Ammon's horn (tissue), 1 donor: ENCODE results near the gene OR2A7.
"Not testable (repeated sequence)": the region's sequence is repeated elsewhere in the genome, so short reads cannot be mapped to it uniquely, and the experiment has no call there.

Experiments used
- DNase-seq: peaks from one replicate; pipeline ENCODE4 v3.0.0-alpha.2; 2016; ENCODE audit warnings: low spot score

The OR2A7 gene

DNA sequence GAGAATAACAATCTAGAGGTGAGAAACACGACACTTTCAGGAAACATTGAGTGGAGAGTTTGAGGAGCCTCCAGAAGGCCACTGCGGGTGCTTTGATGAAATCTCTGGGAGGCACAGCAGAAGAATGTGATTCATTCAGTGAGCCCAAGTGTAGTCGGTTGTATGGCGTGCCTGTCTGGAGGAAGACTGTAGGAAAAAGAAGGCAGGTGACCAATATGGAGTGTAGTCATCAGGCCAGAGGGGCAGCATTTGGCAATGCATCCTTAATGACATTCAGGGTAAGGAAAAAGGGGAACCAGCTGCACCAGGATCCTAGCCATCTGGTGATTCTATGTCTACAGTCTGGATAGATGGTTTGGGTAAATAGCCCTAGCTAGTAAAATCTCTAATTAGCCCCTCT, 12.3 kb downstream of the OR2A7 start:
- DNase-seq = not testable (repeated sequence)

GRCh38 chr7:144247674-144248330, 16.8 kb downstream of the OR2A7 start:
- not testable (repeated sequence) for DNase-seq

- not testable (repeated sequence) for DNase-seq
These were observed 17.6 kb downstream of the OR2A7 start for GRCh38 chr7:144246967-144247366.

DNA sequence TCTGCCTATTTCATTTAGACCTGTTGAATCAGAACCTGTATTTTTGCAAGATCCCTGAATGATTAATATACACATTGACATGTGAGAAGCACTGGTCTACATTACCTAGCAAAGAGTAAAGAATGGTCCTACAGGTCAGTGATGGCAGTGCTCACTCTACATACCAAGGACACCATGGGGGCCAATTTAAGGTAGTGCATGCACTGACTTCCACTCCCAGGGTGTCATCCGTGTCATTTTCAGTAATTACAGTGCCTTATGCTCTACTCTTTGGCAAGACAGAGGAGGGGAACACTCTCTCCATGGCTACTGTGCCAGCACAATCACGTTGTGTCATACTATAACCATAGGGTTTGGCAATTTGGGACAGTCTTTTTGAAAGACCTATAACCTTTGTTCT, 19.2 kb downstream of the OR2A7 start:
- not testable (repeated sequence) for DNase-seq

GRCh38 chr7:144239365-144239764, 25.2 kb downstream of the OR2A7 start, which contains the start of gene OR2A42:
TSS of gene OR2A42 (minus strand) at chr7:144239605. CDS start at chr7:144232843, 6,762 bp downstream.
- not testable (repeated sequence) for DNase-seq

GRCh38 chr7:144238530-144239082, 26.0 kb downstream of the OR2A7 start:
- DNase-seq = not testable (repeated sequence)

GRCh38 chr7:144233039-144233438, 31.6 kb downstream of the OR2A7 start:
- not testable (repeated sequence) for DNase-seq

GRCh38 chr7:144231027-144231426, 33.6 kb downstream of the OR2A7 start:
- not testable (repeated sequence) for DNase-seq

DNA sequence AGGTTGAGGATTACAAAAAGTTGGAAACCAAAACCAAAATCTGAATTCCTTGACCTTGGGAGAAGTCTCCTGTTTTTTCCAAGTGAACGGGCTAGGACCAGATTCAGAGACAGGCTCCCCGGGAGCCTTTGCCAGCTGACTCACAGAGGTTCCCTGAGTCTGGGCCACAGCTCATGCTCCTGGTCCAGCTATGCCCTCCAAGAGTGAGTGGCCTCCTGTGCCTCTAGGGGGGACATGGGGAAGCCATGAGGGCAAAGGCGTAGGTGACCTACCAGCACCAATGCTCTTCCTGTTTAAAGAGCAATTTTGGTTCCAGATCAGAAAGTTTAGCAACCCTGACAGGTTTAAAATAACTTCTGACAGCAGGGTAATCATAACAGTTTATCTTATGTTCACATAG, 35.8 kb downstream of the OR2A7 start:
- DNase-seq = not testable (repeated sequence)

- DNase-seq = not testable (repeated sequence)
These were observed 37.7 kb downstream of the OR2A7 start for GRCh38 chr7:144226866-144227265.

DNA sequence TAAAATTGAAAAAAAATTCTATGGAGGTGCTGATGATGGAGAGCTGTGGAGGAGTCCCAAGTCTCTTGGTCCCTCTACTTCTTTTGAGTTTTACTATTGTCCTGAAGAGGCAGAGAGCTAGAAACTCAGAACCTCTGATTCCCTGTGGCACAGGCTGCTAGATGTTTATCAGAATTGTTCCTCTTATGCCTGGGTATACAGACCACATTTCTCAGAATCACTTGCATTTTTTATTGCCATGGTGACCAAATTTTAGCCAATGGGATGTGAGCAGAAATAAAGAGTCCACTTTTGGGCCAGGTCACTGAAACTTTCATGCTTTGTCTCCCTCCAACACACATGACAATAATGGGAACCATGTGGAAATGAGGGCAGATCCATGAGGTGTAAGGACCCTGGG, 40.9 kb downstream of the OR2A7 start:
- not testable (repeated sequence) for DNase-seq

DNA sequence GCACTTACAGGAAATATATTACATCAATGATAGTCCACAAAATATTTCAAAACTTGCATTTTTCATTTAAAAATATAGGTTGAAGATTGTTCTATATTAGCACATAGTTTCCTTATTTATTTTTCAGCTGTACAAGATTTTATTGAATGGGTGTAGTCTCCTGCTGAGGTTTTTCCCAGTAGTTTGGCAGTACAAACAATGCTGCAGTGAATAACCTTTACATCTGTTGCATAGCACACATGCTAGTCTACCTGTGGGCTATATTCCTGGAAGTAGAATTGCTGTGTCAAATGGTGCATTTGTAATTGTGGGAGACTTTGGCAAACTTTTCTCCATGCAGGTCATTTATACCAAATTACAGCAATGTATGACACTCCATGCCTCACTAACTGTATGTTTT, 44.1 kb downstream of the OR2A7 start:
- not testable (repeated sequence) for DNase-seq

DNA sequence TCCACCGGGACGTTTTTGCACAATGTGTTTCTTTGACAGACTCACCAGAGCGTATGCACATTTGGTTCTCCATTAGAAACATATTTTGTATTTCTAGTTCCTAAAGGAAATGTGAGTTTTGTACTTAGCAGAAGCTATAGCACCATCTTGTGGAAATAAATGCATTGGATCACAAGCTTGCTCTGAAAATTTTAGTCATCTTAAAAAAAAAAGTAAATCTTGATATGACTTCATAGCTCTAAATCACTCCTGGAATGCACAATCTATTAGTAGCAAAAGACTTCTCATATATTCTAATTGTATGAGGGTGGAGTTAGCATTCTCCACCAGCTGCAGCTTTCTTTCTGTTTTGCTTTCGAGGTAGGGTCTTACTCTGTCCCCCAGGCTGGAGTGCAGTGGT, 45.4 kb downstream of the OR2A7 start:
- DNase-seq = not testable (repeated sequence)

- not testable (repeated sequence) for DNase-seq
These were observed 46.0 kb downstream of the OR2A7 start for GRCh38 chr7:144218581-144218980.

- DNase-seq = not testable (repeated sequence)
These were observed 47.4 kb downstream of the OR2A7 start for GRCh38 chr7:144217200-144217599.
